Islet precursor cell (in vitro differentiated cells): ENCODE results near the gene SCARB1.

Source experiments
- DNase-seq: peaks from one replicate; pipeline ENCODE4 v3.0.0-alpha.2; 2018

SCARB1 gene

DNA sequence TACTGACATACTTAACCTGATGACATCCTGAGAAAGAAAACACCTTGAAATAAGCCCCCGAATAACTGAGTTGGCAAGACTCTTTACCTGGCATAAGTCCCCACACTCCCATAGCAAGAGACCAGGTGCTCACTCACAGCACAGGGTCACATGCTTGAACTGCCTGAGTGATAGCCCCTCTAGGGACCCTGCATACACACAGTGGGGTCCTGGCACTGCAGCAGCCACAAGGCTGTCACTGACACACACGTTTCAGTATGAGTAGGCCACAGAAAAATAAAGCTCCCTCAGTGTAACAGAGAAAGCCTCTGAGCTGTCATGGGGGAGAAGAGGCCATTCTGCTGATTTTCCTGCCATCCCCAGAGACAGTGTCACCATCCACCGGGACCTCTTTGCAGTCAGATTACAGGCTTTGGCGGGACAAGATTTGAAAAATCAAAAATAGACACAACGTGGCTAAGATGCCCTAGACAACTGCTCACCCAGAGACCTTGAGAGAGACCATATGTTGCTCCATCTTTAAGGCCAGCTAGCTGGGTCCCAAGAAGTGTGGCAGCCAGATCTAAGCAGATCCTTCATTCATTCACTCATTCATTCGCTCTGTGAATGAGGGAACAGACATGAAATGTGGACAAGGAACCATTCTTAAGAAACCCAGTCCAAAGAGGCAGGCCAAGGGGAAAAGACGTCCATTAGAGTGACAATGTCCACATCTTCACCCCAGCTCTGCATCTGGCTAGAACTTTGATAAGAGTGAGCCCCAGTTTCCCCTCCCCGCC, 1.6 kb downstream of the SCARB1 start:
- no peak for DNase-seq

DNA sequence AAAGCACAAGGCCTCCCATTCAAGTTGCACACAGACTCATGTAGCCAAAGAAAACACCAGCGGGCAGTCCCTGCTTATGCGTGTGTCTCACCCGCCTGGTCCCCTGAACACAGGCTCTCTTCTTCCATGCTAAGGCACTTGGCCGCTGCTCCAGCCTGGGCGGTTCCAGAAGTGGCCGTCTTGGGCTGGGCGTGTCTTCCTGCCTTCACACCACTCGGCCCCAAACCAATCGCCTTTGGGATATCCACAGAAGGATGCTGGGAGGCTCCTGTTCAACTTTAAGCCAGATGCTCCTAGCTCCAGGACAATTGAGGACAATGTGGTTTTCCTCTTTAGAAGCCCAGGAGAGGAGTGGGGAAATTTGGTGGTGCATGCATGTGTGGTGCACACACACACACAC, 2.2 kb downstream of the SCARB1 start:
- no peak for DNase-seq

DNA sequence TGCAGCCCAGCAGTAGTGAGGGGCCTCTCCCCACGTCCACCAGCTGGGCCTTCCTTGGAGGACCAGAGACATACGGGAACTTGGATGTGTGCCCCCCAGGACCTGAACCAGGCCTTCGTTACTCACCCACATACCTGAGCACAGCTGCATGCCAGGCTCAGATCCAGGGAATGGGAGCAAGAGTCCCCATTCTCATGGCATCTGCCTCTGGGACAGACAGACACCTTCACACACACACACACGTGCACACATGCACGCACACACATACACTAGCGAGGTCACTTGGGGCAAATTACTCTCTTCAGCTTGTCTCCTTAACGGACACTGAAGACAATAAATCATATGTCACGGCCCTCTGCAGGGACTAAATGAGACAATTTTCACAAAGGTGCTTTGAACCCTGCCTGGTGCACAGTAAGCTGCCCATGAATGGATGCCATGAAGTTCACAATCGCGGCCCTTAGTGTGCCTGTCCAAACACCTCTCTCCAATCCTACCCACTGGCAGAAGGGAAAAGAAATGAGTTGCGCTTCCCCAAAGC, 5.7 kb downstream of the SCARB1 start:
- no peak for DNase-seq

DNA sequence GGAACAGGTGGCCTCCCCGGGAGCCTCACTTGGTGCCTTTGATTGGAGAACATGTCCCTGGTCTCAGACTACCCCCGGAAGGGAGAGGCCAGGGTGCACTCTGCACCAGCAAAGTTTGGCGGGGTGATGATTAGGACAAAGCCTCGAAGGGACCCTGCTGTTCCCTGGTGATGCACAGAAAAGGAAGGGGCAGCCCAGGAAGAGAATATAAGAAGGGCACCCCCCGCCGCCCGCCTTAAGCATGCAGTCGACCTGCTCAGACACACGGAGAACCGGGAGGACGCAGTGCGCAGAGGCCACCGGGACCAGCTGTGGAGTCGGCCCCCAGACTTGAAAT, 6.9 kb downstream of the SCARB1 start:
- DNase-seq = no peak

DNA sequence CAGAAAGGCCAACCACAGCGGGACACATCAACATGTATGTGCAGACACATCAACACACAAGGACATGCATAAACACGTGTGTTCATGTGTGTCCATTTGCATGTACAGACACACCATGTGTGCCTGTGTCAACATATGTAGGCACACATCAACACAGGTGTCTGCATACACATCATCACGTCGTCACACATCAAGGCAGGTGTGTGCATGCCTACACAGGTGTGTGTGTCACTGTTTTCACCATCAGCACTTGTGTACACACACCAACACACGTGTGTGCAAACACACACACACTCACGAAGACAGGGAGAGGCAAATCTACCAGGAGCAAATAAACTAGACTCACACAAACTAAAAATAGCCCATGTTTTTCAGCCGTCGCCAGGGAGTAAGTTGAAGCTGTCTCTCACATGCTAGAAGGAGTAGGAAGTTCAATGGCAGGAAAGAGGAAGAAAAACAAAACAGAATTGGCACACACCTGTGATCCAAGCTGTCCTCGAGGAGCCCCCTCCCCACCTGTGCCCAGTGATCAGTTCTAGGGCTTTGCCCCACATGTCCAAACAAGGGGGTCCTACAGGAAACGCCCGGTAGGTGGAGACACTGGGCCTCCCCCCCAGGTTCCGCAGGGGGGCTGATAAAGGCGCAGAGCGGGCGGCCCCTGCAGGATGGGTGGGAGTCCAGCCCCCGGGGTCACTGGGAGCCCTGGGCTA, 7.4 kb downstream of the SCARB1 start:
- DNase-seq = no peak

DNA sequence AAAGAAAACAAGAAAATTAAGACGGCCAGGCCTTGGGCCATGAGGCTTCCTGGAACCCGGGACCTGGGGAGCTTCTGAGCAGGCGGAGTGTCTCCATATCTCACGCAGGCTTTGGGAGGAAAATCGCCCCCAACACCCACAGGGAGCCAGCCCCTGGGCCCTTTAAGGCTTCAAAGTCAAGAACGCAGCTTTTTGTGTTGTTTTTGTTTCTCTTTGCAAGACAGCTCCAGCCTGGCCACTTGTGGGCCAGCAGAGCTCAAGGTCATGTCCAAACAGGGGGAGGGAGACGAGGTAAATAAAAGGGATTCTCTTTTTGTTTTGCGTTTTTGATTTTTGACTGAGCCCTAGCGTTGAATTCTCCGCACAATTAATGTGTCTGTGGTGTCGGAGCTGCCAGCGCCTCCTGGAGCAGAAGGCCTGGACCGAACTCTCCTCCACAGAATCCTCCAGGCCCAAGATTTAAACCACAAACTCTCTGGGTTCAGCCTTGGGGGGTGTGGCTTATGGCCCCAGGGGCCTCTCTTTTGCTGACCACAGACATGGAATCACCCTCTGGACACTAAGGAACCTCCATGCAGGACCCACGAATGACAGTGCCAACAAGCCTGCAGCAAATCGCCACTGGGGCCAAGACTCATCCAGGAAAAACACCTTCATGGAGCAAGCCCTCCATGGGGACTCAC, 8.2 kb downstream of the SCARB1 start:
- no peak for DNase-seq

DNA sequence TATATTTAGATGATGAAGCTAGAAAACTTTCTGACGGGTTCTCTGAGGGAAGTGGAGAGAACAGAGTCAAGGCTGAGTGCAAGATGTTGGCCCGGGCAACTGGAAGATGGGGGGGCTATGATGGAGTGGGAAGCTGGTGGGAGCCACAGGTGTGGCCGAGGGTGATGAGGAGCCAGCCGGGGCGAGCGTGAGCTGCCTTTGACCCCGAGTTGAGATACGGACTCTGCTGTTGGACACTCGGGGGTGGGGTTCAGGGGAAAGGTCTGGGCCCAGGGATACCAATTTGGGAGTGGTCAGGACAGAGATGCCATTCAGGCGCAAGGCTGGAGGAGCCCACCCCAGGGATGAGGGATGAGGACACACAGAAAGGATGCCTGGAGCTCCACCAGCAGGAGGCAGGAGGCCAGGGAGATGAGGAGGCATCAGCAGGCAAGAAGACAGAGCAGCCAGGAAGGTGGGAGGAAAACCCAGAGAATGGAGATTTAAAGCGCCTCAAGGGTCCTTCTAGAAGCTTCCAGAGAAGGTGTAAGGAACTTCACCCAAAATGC, 9.0 kb downstream of the SCARB1 start:
- DNase-seq = no peak

DNA sequence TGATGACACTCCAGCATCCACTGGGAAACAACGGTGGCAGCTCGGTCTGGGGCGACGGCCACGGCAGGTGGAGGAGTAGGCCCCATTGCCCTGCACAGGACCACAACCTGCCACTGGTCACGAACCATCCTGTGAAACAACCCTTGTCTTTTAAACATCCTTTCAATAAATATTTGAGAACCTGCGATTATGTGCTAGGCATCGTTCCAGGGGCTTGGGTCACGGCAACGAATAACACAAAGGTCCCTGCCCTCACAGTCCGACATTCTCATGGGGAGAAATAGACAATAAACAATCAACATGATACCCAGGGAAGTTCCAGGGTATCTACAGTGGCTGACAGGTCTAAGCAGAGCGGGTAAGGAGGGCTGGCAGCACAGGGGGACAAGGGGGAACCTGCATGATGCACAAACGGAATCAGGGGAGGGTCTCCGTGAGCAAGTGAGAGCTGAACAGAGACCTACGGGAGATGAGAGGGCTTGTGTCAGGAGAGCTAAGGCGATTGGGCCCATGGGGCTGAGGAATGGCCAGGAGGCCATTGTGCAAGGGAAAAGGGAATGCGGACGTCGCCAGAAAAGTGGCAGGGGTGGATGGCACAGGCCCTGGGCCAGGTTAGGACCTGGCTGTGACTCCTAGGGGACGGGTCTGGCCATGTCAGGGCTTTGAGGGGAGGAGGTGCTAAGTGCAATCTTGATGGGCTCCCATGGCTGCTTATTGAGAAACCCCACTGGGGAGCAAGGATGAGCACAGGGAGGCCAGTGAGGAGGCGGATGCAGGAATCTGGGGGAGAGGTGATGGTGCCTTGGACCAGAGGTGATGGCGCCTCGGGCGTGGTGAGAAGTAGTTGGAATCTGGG, 9.7 kb downstream of the SCARB1 start:
- DNase-seq = no peak

DNA sequence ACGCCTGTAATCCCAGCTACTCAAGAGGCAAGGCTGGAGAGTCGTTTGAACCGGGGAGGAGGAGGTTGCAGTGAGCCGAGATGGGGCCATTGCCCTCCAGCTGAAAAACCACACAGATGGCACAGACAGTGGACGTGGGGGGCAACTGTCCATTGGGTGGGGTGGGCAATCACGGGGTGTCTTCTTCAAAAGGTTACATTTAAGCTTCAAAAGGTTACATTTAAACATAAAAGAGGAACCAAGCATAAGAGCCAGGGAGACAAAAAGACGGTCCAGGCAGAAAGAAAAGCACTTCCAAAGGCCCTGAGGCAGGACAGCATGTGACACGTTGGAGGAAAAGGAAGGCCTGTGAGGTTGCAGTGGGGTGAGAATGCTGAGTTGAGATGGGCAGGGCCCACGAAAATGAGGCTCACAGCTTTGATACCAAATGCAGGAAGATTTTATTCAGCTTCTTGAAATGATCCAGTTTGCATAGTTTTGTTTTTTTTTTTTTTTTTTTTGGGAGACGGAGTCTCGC, 10.7 kb downstream of the SCARB1 start:
- DNase-seq = no peak

DNA sequence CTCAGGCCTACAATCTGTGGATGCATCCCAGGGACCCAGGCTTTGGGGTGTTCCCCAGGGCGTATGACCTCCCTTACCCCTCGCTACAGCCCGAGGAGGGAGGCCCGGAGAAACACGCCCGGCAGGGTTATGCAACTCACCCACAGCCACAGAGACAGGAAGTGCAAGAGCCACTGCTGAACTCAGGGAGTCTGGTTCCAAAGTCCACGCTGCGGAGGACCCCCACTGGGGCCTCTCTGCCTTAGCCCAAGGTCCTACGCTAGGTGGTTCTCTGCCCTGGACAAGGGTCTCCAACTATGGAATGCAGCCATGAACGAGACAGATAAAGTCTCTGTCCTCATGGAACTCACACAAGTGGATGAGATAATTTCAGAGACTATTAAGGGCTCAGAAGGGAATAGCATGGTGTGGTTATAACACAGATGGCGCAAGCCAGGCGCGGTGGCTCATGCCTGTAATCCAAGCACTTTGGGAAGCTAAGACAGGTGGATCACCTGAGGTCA, 11.3 kb downstream of the SCARB1 start:
- DNase-seq = no peak

DNA sequence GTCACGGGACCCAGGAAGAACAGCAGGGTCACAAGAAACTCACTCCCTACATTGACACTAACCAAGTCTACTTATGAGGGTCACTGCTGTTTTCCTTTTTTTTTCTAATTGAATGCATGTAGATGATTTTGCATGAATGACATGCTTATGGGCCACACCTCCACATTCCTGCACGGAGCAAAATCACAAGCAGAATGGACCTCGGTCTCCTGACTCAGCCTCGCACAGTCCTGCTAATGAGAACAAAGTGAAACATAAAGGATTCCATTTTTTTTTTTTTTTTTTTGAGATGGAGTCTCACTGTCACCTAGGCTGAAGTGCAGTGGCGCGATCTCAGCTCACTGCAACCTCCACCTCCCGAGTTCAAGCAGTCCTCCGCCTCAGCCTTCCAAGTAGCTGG, 12.3 kb downstream of the SCARB1 start:
- no peak for DNase-seq

DNA sequence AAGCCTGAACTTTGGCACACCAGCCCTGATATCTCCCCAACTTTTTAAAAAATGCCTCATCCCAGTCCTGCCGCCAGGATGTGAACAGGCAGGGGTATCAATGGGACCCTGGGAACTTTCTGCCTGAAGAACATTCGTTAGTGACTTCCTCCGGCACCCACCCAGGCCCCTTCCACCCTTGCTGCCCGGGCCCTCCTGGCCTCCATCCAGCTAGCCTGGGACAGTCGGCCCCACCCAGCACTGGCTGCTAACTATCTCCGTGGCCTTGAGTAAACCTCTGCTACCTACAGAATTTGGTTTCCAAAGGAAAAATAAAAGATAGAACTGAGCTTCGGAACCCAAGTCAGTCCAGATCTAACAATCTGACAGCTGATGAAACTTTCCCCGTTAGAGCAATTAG, 14.3 kb downstream of the SCARB1 start:
- DNase-seq = no peak

DNA sequence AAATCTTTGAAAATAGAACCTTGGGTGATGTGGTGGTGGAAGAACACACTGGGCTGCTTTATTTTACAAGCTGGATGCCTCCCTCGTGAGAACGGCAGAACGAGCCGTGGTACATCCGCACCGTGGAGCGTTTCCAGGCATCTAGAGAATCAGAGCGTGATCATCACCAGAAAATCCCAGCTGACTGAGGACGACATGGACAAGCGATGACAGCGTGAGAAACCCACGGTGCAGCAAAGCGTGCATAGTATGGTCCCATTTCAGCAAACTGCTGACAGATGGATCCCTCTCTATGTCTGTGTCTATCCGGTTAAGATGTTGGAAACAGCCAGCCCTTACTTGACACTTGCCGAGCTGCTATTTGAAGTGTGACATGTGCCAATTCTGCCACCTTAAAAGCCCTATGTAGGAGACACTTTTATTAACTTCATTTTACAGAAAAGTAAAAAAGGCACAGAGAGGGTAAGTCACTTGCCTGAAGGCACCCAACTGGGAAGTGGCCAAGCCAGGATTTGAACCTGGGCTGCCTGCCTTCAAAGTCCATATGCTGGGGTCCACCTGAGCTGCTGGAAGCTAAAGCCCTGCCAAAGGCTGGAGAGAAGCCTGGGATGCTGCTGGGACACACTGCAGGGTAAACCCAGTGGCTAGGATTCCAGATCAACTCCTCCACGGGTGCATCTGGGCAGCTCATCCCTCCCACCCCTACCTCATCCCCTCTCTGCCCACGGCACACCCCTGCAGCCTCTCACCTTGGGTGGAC, 14.9 kb downstream of the SCARB1 start:
- no peak for DNase-seq

DNA sequence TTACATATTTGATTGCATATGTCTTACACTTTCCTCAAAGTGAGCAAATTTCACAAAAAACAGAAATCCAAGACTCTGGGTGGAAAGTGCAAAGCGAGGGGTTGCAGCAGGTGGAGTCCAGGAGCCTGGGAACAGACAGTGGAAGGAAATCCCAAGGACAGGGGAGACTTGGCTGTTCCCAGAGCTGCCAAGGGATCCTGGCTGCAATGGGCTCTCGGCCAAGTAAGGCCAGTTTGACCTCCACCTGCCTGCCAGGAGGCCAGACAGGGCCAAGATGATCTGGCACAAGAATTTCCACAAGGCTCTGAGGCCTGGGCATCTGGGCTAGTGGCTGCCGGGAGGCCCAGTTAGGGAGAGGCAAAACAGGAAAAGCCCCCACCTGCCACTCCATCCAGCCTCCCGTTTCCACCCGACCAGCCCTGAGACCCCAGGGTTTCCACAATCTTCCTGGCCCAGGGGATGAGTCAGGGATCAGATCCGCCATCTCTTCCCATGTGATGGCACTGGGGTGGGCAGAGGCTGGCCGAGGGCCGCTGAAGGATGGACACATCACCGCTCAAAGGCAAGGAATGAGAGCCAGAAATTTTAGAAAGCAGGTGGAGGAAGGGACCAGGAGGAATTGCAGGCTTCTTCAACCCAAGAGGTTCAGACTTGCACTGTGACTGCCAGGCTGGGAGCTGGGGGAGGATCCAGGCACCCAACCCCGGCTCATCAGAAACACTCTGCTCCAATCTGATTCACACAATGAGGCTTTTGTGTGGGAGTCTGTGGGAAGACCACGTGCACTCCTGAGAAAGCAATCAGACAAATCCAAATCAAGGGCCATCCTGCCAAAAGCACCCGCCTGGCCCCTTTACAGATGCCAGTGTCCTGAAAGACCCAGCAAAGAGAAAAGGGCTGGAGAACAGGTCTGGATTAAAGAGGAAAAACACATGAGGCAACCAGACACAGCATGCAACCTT, 16.3 kb downstream of the SCARB1 start:
- peak; percentile 80 for DNase-seq

DNA sequence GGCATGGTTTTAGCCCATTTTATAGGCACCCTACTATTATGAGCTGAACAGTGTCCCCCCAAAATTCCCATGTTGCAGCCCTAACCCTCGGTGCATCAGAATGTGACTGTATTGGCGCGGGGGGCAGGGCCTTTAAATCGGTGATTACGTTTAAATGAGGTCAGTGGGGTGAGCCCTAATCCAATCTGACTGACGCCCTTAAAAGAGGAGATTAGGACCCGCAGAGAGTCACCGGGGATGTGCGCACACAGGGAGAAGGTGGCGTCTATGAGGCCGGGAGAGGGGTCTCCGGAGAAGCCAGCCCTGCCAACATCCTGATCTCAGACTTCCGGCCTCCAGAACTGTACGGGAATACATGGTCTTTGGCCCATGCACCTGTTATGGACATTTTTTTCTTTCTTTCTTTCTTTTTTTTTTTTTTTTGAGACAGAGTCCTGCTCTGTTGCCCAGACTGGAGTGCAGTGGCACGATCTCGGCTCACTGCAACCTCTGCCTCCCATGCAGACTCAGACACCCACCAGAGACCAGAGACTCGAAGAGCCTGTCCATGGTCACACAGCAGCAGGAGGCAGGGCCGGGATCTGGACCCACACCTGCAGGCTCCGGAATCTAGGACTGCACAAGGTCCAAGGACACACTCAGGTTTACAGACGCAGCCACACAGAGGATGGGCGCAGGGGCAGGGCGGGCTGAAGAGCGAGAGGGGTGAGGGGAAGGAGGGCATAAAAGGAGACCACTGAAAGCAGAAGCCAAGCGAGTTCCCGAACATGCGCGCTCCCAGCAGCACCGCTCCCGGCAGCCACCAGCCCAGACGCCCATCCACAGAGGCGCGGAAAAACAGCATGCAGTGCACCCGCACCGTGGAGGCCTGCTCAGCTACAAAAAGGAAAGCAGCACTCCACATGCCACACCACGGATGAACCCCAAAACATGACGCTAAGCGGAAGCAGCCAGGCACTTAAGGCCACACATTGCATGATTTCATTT, 19.0 kb downstream of the SCARB1 start:
- no peak for DNase-seq

DNA sequence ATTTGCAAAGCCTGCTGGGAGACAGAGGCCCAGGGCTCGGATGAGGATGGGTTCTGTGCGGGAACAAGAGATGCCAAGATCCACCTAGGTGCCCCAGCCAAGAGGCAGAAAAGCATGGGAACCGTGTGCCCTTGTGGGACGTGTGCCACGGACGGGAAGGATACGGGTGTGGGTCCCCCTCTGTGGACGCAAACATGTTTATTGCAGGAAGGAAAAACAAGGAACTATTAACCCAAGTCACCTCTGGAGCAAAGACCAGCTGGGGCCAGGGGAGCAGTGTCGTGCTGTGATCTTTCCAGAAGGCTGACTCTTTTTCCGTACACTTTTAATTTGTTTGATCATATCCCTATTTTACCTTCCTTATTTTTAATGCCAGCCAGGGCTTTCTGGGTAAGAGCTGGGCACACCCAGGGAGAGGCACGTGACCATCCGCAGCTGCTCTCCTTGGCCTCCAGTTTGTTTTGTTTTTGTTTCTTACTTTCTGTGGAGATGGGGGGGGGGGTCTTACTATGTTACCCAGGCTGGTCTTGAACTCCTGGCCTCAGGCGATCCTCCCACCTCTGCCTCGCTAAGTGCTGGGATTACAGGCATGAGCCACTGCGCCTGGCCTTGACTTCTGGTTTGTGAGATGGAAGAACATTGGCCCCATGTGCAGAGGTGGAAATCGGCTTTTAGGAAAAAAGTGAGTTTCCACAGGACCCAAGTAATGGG, 20.7 kb downstream of the SCARB1 start:
- no peak for DNase-seq

DNA sequence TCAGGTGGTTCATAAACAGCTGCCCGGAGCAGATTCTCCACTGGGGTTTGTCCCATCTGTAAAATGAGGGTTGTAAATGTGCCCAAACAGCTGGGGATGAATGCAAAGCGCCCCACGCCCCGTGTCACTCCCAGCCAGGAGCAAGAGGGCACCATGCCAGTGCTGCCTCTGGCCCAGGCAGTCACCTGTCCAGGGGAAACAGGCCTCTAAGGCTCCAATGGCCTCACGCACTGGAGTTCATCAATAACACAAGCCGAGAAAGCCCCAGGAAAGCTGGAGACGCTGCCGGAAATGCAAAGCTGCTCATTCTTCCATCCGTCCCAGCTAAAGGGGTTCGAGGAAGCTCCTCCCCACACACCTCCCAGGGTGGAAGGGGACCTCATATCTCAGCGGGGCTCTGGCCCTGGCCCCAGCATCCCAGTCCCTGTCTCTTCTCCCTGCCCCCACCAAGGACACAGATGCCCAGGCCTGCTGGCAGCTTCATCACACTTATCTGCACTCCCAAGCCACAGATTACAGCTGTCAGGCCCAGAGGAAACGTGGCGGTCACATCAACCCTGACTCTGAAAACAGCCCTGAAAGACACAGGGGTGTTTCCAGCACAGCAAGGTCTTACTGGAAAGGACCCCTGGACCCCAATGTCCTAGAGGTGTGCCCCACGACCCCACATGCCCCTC, 21.5 kb downstream of the SCARB1 start:
- DNase-seq = no peak

DNA sequence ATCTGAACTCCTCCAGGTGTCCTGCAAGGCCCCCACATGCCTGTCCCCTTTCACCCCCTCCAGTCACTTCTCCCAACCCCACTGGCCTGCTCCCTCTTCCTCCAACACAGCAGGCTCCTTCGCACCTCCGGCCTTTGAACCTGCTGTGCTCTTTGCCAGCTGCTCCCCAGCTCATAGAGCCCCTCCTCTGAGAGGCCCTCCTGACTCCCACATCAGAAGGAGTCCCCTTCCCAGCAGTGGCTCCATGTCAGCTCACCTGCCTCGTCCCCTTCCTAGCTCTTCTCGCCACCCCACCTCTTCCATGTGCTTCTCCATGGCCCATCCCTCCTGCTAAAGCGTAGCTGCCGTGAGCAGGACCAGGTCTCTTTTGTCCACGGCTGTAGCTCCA, 22.1 kb downstream of the SCARB1 start:
- no peak for DNase-seq
